ENCODE data around the gene MYOM3. TPM values are rescaled to one million over a fixed set of nuclear protein-coding genes. Genes with fewer than 3 reads are reported as not detected.

MYOM3 gene
- polyA plus RNA-seq, 1 experiment: not detected

- CTCF ChIA-PET: no interaction called here
- POLR2A ChIA-PET: interaction anchor here (0.6 kb wide), 1 partner anchor 13 kb away, joined by 3 read pairs; no protein-coding TSS in a partner anchor
These were observed 17.4 kb downstream of the MYOM3 start for GRCh38 chr1:24094554-24094953.

GRCh38 chr1:24093732-24094131 lies 18.2 kb downstream of the MYOM3 start:
- H3K27me3 ChIP-seq (ENCODE audit: control insufficient read depth, insufficient read depth, low read length): peaks cover 25% of the 10 kb centered on the region
- TF ChIP-seq CTCF (IDR thresholded peaks at IDR 0.05; ENCODE audit: low read depth, low read length): no peak
- H3K9me3 ChIP-seq (ENCODE audit: control insufficient read depth, insufficient read depth, low read length): no peaks in the 10 kb centered on the region; the same call in 1 of the 2 replicates
- no peak for DNase-seq (ENCODE audit: low read depth, low spot score)
- no peak overlapping the region for H3K4me3 ChIP-seq (ENCODE audit: low read depth, low read length)
- POLR2A ChIA-PET: interaction anchor here (0.7 kb wide), 1 partner anchor 299 kb away, joined by 3 read pairs; no protein-coding TSS in a partner anchor
- CTCF ChIA-PET: no interaction called here
- H3K27ac ChIP-seq (ENCODE audit: low read depth, low read length): no peak overlapping the region

More at GRCh38 chr1:24094554-24094953, 17.4 kb downstream of the MYOM3 start:
- Histone ChIP-seq H3K27me3 (ENCODE audit: control insufficient read depth, insufficient read depth, low read length) (peaks cover 24% of the 10 kb centered on the region), H3K9me3 (ENCODE audit: control insufficient read depth, insufficient read depth, low read length) (no peaks in the 10 kb centered on the region; the same call in 1 of the 2 replicates), H3K4me3 (ENCODE audit: low read depth, low read length) (no peak overlapping the region), H3K27ac (ENCODE audit: low read depth, low read length) (no peak overlapping the region)
- peak; percentile 3; the same call in 1 of the 2 replicates for TF ChIP-seq CTCF (IDR thresholded peaks at IDR 0.05; ENCODE audit: low read depth, low read length)
- DNase-seq (ENCODE audit: low read depth, low spot score): no peak

GRCh38 chr1:24092979-24093378 lies 19.0 kb downstream of the MYOM3 start:
- CTCF ChIA-PET: no interaction called here
- H3K9me3 ChIP-seq (ENCODE audit: control insufficient read depth, insufficient read depth, low read length): no peaks in the 10 kb centered on the region; the same call in 1 of the 2 replicates
- peaks cover 30% of the 10 kb centered on the region for H3K27me3 ChIP-seq (ENCODE audit: control insufficient read depth, insufficient read depth, low read length)
- no peak overlapping the region for H3K4me3 ChIP-seq (ENCODE audit: low read depth, low read length)
- no peak for DNase-seq (ENCODE audit: low read depth, low spot score)
- H3K27ac ChIP-seq (ENCODE audit: low read depth, low read length): no peak overlapping the region
- POLR2A ChIA-PET: interaction anchor here (0.7 kb wide), 1 partner anchor 300 kb away, joined by 3 read pairs; no protein-coding TSS in a partner anchor
- TF ChIP-seq CTCF (IDR thresholded peaks at IDR 0.05; ENCODE audit: low read depth, low read length): no peak

GRCh38 chr1:24091971-24092482 lies 19.9 kb downstream of the MYOM3 start:
- no peak for TF ChIP-seq CTCF (IDR thresholded peaks at IDR 0.05; ENCODE audit: low read depth, low read length)
- DNase-seq (ENCODE audit: low read depth, low spot score): no peak
- H3K27me3 ChIP-seq (ENCODE audit: control insufficient read depth, insufficient read depth, low read length): peaks cover 39% of the 10 kb centered on the region
- ChIA-PET CTCF (no interaction called here), POLR2A (no interaction called here)
- H3K4me3 ChIP-seq (ENCODE audit: low read depth, low read length): no peak overlapping the region
- no peak overlapping the region for H3K27ac ChIP-seq (ENCODE audit: low read depth, low read length)
- no peaks in the 10 kb centered on the region; the same call in 1 of the 2 replicates for H3K9me3 ChIP-seq (ENCODE audit: control insufficient read depth, insufficient read depth, low read length)

GRCh38 chr1:24090736-24091135 lies 21.2 kb downstream of the MYOM3 start:
- no peak for DNase-seq (ENCODE audit: low read depth, low spot score)
- POLR2A ChIA-PET: no interaction called here
- H3K27me3 ChIP-seq (ENCODE audit: control insufficient read depth, insufficient read depth, low read length): peaks cover 47% of the 10 kb centered on the region
- no peak for TF ChIP-seq CTCF (IDR thresholded peaks at IDR 0.05; ENCODE audit: low read depth, low read length)
- no peak overlapping the region for H3K4me3 ChIP-seq (ENCODE audit: low read depth, low read length)
- CTCF ChIA-PET: no interaction called here
- no peaks in the 10 kb centered on the region; the same call in 1 of the 2 replicates for H3K9me3 ChIP-seq (ENCODE audit: control insufficient read depth, insufficient read depth, low read length)
- H3K27ac ChIP-seq (ENCODE audit: low read depth, low read length): no peak overlapping the region
